ENCODE measurements around the gene CDR2L. TPM values are rescaled to one million over a fixed set of nuclear protein-coding genes. Genes with fewer than 3 reads are reported as not detected.

Gene CDR2L
- total RNA-seq, 2 experiments from 2014 or later = 0.59 to 0.94 TPM

- POLR2A ChIA-PET = no interaction called here
- no peaks in the 10 kb centered on the region for H3K4me1 Mint-ChIP-seq (ENCODE audit: low read depth)
- no peaks in the 10 kb centered on the region for H3K36me3 Mint-ChIP-seq (ENCODE audit: low read depth)
- CTCF ChIA-PET = interaction anchor here (1.0 to 1.4 kb wide), 2 partner anchors 14 to 18 kb away, joined by 4 to 7 read pairs; no protein-coding TSS in a partner anchor
- TF ChIP-seq CTCF (IDR thresholded peaks at IDR 0.05) = no peak
- peaks cover 10% of the 10 kb centered on the region for H3K27me3 Mint-ChIP-seq
- H3K27ac Mint-ChIP-seq = no peak overlapping the region
- DNase-seq (no peak), ATAC-seq (no peak)
- no peak overlapping the region for H3K4me3 Mint-ChIP-seq
- intact Hi-C loops (cut with micrococcal nuclease) = no loop called here
- no peaks in the 10 kb centered on the region for H3K9me3 Mint-ChIP-seq
Observed at GRCh38 chr17:74943808-74944522, 43.5 kb upstream of the CDR2L start.

- Mint-ChIP-seq H3K36me3 (ENCODE audit: low read depth) (no peaks in the 10 kb centered on the region), H3K27ac (no peak overlapping the region), H3K27me3 (peaks cover 4% of the 10 kb centered on the region), H3K4me1 (ENCODE audit: low read depth) (no peaks in the 10 kb centered on the region), H3K9me3 (no peaks in the 10 kb centered on the region), H3K4me3 (no peak overlapping the region)
- no peak for TF ChIP-seq CTCF (IDR thresholded peaks at IDR 0.05)
- POLR2A ChIA-PET = interaction anchor here (1.0 kb wide), 1 partner anchor 67 kb away, joined by 4 read pairs; the partner anchor contains the start of gene MRPL58
- CTCF ChIA-PET = interaction anchor here (0.8 to 2.7 kb wide), 4 partner anchors 12 to 70 kb away, joined by 3 to 14 read pairs (median 6); no protein-coding TSS in a partner anchor
- ATAC-seq (no peak), DNase-seq (no peak)
- intact Hi-C loops (cut with micrococcal nuclease) = no loop called here
Observed at GRCh38 chr17:74945543-74945942, 41.9 kb upstream of the CDR2L start.

GRCh38 chr17:74946641-74947040 is 40.8 kb upstream of the CDR2L start:
- POLR2A ChIA-PET = interaction anchor here (1.0 kb wide), 1 partner anchor 66 kb away, joined by 4 read pairs; the partner anchor contains the start of gene MRPL58
- TF ChIP-seq CTCF (IDR thresholded peaks at IDR 0.05) = no peak
- ATAC-seq (no peak), DNase-seq (no peak)
- Mint-ChIP-seq H3K4me1 (ENCODE audit: low read depth) (no peaks in the 10 kb centered on the region), H3K27me3 (no peaks in the 10 kb centered on the region), H3K36me3 (ENCODE audit: low read depth) (no peaks in the 10 kb centered on the region), H3K4me3 (no peak overlapping the region), H3K27ac (no peak overlapping the region), H3K9me3 (no peaks in the 10 kb centered on the region)
- intact Hi-C loops (cut with micrococcal nuclease) = no loop called here
- CTCF ChIA-PET = interaction anchor here (0.9 to 2.7 kb wide), 3 partner anchors 11 to 16 kb away, joined by 3 to 14 read pairs (median 9); no protein-coding TSS in a partner anchor

- CTCF ChIA-PET = interaction anchor here (0.9 to 2.7 kb wide), 3 partner anchors 10 to 16 kb away, joined by 3 to 14 read pairs (median 9); no protein-coding TSS in a partner anchor
- no peak for DNase-seq
- no peaks in the 10 kb centered on the region for H3K4me1 Mint-ChIP-seq (ENCODE audit: low read depth)
- intact Hi-C loops (cut with micrococcal nuclease) = no loop called here
- no peaks in the 10 kb centered on the region for H3K36me3 Mint-ChIP-seq (ENCODE audit: low read depth)
- TF ChIP-seq CTCF (IDR thresholded peaks at IDR 0.05) = no peak
- no peaks in the 10 kb centered on the region for H3K9me3 Mint-ChIP-seq
- H3K27me3 Mint-ChIP-seq = no peaks in the 10 kb centered on the region
- H3K27ac Mint-ChIP-seq = no peak overlapping the region
- no peak overlapping the region for H3K4me3 Mint-ChIP-seq
- no peak for ATAC-seq
- POLR2A ChIA-PET = interaction anchor here (0.6 kb wide), 1 partner anchor 11 kb away, joined by 3 read pairs; no protein-coding TSS in a partner anchor
Observed at GRCh38 chr17:74947041-74947754, 40.2 kb upstream of the CDR2L start.

All from activated CD8-positive, alpha-beta T cell treated with anti-CD3 and anti-CD28 coated beads for 36 hours (primary cell).